GM21447 (cell line): ENCODE data around the gene PSMC2.
"Not testable (repeated sequence)": the region's sequence is repeated elsewhere in the genome, so short reads cannot be mapped to it uniquely, and the experiment has no call there.

Experiments
- ATAC-seq: cut with Tn5 transposase; IDR thresholded peaks from one replicate; pipeline ENCODE4 v1.9.1; 2021; ENCODE audit not compliant: unreplicated experiment

The PSMC2 gene

DNA sequence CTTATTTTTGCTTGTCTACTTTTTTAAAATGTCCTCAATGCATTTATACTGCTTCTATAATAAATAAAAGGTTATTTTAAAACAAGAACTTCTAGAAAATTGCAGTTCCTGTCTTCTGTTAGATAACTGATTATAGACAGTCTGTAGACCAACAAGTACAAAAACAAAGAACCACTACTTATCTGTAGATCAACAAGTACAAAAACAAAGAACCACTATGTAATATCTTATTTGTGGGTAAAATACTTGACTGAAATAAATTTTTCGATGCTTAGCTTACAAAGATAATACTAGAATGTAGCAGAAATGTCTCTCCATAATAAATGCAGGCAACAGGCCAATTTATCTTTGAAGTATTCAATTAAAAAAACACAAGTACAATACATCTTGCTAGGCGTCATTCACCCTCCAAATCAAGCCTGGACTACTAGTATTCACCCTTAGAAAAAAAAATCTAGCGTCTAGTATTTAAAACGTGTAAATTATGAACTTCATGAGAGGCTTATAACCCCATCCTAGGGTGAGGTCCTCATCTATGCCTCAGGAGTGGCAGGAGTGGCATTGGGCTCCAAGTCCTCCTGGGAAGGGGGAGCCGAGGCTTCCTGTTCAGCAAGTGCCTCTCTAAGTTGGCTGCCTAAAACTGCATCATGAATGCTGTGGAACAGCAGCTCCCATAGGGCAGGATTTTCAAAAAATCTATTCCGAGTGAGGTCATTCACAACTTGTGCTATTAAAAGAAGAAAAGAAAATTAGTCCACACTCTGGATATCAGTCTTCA, 26.6 kb downstream of the PSMC2 start:
- no peak for ATAC-seq

- ATAC-seq: no peak
These were observed 32.0 kb downstream of the PSMC2 start for GRCh38 chr7:103379270-103379975.

DNA sequence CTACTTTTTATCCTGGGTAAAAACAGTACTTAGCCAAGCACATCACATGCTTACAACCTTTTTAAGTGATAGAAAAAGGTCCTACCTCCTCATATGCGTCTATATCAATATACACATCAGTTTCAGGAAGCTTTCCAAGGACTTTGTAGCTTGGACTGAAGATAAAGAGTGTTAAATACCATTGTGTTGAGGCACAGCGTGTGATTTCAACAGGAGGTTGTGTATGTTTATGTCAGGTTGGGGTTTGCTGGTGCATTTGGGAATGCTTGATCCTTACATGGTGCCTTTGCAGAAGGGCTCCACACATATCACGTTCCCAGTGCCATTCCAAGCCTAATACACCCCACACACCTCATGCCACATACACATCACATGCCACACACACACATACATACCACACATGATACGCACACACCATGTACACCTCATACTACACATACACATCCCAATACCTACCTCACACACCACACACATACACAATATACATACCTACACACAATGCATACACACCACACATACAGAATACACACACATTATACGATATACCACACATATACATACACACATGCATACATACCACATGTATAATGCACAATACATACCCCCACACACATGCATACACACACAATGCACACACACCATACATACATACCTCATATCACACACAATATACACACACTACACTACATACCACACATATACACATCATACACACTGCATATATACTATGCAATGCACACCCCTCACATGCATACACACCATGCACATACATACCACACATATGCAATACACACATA, 33.1 kb downstream of the PSMC2 start:
- ATAC-seq: no peak

DNA sequence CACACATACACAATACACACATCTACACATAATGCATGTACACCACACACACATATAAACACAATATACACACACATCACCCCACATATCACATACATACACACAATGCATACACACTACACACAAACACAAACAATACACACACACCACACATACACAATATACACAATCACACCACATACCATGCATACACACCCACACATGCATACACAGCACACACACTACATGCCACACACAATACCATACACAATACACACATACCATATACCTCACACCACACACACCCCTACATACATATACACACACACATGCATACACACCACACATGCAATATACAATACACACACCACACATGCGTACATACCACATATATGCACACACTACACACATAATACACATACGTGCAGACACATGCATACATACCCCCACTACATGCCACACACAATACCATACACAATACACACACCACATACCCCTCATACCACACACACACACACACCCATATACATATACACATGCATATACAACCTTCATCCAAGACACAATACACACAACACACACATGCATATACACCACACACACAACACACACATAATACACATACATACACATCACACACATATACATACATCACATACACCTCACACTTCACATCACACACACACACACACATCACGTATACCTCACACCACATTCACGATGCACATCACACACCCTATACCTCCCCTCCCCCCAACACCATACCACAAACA, 34.0 kb downstream of the PSMC2 start:
- ATAC-seq: no peak

DNA sequence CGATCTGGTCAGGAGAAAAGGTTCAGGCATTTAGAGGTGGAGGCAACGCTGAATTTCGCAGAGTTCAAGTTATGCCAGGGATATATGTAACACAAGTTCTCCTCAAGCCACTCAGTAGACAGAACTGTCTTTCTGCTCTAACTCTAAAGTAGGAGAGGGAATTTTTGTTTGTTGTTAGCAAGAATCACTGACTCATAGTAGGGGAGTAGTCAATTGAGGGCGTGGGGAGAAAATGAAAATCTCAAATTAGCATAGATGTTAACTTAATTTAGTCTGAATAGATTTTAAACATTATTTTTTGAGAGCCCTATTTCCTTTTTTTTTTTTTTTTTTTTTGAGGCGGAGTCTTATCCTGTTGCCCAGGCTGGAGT, 34.6 kb downstream of the PSMC2 start:
- ATAC-seq: no peak

- no peak for ATAC-seq
These were observed 39.8 kb downstream of the PSMC2 start for GRCh38 chr7:103387242-103387641.

GRCh38 chr7:103388469-103389140, 41.2 kb downstream of the PSMC2 start:
- no peak for ATAC-seq

- ATAC-seq: no peak
These were observed 41.8 kb downstream of the PSMC2 start for GRCh38 chr7:103389263-103389662.

GRCh38 chr7:103391150-103391549, 43.7 kb downstream of the PSMC2 start:
- ATAC-seq: no peak

GRCh38 chr7:103391976-103392375, 44.5 kb downstream of the PSMC2 start:
- no peak for ATAC-seq

DNA sequence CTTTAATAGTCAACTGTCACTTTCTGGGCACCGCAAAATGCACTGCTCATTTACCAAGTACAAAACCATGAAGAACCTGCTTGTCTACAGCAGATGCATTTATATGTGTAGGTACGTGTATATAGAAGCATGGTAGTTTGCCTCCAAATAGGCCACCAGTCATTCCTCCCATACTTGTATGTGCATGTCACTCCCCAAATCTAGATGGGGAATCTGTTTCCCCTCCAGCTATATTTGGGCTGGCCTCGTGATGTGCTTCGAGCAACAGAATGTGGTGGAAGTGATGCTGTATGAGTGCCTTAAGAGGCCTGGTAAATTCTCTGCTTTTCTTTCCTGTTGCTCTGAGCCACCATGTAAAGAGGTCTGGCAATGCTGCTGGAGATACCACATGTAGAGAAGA, 47.1 kb downstream of the PSMC2 start:
- no peak for ATAC-seq

DNA sequence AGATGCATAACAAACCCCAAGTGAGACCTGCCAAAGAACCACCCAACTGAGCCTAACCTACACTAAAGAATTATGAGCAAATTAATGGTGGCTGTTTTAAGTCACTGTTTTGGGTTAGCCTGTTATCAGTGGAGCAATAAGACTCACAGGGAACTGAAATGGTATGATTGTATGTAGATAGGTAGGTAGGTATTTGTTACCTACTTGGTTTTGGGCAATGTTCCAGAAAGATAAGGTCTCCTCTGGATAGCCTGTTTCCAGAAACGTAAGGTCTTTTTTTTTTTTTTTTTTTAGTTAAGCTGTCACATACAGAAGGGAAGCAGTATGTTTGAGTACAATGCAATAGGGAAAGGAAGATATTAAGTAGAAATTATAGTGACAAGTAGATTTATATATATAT, 47.6 kb downstream of the PSMC2 start:
- ATAC-seq: no peak

DNA sequence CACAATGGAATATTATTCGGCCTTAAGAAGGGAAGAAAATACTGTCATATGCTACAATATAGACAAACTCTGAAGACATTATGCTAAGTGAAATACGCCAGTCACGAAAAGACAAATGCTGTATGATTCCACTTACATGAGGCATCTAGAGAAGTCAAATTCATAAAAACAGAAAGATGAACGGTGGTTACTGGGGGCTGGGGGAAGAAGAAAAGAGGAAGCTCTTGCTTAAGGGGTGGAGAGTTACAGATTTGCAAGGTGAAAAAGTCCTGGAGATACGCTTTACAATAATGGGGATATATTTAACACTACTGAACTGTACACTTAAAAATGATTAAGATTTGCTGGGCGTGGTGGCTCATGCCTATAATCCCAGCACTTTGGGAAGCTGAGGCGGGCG, 49.0 kb downstream of the PSMC2 start:
- ATAC-seq: no peak

DNA sequence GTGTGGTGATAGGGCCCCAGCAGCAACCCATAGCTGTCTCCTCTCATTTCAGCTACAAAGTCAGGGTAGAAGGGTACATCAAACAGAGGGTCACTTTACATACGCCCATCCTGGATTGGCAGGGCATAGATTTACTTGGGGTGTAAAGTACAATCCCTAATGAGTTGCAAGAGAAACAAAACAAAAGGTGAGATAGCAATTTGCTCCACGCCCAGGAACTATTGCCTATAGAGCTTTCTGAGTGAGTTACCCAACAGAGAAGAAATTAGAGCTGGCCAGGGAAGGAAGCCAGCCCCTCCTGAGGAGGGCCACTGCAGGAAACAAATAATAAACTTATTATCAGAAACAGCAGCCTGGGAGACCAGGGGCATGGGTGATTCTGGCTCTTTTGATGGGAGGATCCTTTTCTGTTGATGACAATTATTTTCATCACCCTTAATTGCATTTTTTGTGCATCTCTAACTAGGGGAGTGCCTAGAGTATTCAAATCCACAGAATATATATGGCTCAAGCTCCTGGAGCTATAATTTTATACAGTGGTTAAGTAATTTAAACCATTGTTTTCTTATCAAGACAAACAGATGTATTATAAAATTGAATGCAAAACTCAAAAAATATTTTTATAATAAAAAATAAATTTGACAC, 51.2 kb downstream of the PSMC2 start:
- ATAC-seq: no peak

- ATAC-seq: not testable (repeated sequence)
These were observed 52.2 kb downstream of the PSMC2 start for GRCh38 chr7:103399687-103400086.

GRCh38 chr7:103405789-103406613, 58.6 kb downstream of the PSMC2 start:
- ATAC-seq: not testable (repeated sequence)

- no peak for ATAC-seq
These were observed 64.7 kb downstream of the PSMC2 start for GRCh38 chr7:103412151-103412550.

- ATAC-seq: no peak
These were observed 66.0 kb downstream of the PSMC2 start for GRCh38 chr7:103413407-103413806.

GRCh38 chr7:103418241-103418640, 70.8 kb downstream of the PSMC2 start:
- ATAC-seq: no peak
